ES-I3 (cell line): ENCODE results near the gene ADM.
"Not testable (repeated sequence)": the region's sequence is repeated elsewhere in the genome, so short reads cannot be mapped to it uniquely, and the experiment has no call there.

ENCODE experiments used
- H3K36me3 ChIP-seq: 2 replicates; pipeline ENCODE4 v1.6.1; 2013; ENCODE audit warnings: mild to moderate bottlenecking, low read length, control low read depth, moderate library complexity; ENCODE audit not compliant: insufficient read depth
- H3K4me1 ChIP-seq: 2 replicates; pipeline ENCODE4 v1.6.1; 2013; ENCODE audit warnings: mild to moderate bottlenecking, control low read depth, low read length; ENCODE audit not compliant: insufficient read depth
- H3K9ac ChIP-seq: 2 replicates; pipeline ENCODE4 v1.6.1; 2013; ENCODE audit warnings: low read depth, mild to moderate bottlenecking, low read length, moderate library complexity
- H3K9me3 ChIP-seq: 2 replicates; pipeline ENCODE4 v1.6.1; 2013; ENCODE audit warnings: mild to moderate bottlenecking, low read length, moderate library complexity; ENCODE audit not compliant: control insufficient read depth, insufficient read depth

The ADM gene, protein sequence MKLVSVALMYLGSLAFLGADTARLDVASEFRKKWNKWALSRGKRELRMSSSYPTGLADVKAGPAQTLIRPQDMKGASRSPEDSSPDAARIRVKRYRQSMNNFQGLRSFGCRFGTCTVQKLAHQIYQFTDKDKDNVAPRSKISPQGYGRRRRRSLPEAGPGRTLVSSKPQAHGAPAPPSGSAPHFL

DNA sequence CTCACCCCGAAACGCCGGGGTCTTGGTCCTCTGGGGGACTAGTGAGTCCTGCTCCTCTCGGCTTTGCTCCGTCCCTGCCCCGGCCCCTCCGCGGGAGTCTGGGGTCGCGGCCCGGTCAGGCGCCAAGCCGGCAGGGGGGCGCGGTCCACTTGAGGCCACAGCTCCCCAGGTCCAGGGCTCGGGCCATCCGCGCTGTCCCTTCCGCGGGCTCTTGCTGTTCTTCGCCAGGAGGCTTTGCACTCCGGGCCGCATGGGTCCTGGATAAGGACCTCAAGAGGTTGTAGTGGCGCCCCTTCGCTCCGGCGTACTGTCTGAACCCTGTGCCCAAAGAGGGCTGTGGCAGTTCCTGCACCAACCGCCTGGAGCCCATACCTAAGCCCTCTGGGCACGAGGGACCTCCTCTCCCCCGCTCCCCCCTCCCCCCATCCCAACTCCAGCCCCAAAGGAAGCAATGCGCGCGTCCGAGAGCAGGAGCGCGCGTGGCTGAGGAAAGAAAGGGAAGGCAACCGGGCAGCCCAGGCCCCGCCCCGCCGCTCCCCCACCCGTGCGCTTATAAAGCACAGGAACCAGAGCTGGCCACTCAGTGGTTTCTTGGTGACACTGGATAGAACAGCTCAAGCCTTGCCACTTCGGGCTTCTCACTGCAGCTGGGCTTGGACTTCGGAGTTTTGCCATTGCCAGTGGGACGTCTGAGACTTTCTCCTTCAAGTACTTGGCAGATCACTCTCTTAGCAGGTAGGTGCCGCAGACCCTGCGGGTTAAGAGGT is at the start of gene ADM:
ADM (plus strand) TSS at position 579 of the 767 bp plus-strand sequence. CDS start 628 bp downstream, outside the sequence.
- Histone ChIP-seq H3K9ac (peak within 1 kb of the TSS; percentile 81), H3K36me3 (no peaks in the 10 kb centered on the region), H3K4me1 (peaks cover 15% of the 10 kb centered on the region), H3K9me3 (no peaks in the 10 kb centered on the region)

DNA sequence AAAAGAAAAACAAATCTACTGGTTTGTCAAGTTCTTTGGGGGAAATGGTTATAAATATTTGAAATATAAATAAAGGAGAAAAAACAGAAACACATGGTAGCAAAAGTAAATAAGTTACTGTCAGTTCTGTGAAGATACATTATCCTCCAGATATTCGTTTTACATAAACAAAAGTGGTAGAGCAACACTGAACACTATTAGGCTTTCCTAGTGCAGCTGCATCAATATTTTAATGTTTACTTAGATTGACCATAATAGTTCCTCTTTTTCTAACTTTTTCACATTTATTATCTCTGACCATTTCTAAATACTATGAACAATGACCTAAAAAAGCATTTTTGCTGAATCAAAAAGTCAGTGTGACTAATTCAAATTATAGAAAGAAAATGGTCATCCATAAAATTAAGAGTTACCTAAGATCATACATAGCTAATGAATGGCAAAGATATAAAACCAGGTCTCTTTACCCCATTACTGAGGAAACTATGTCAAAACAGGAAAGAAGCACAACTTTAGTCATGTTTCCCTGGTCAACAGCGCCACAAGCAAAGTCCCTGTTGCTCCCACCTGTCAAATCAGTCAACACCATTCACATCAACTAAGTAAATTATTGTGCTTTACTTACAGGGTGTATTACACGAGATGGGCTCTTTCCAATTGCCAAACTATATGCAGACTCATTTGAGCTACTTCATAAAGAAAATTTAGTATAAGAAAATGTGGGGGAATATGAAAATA is 49.3 kb upstream of the ADM start:
- peaks cover under 1% of the 10 kb centered on the region; the same call in 1 of the 2 replicates for H3K9me3 ChIP-seq
- H3K36me3 ChIP-seq: no peaks in the 10 kb centered on the region
- peaks cover 9% of the 10 kb centered on the region for H3K4me1 ChIP-seq
- no peak overlapping the region for H3K9ac ChIP-seq

DNA sequence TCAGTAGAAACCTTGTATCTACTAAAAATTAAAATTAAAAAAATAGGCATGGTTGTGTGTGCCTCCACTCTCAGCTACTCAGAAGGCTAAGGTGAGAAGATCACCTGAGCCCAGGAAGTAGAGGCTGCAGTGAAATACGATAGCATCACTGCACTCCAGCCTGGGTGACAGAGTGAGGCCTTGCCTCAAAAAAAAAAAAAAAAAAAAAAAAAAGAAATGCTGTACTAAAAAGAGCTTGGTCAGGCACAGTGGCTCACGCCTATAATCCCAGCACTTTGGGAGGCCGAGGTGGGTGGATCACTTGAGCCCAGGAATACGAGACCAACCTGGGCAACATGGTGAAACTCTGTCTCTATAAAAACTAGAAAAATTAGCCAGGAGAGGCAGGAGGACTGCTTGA is 47.4 kb upstream of the ADM start:
- no peaks in the 10 kb centered on the region for H3K9me3 ChIP-seq
- peaks cover 9% of the 10 kb centered on the region for H3K4me1 ChIP-seq
- H3K36me3 ChIP-seq: no peaks in the 10 kb centered on the region
- no peak overlapping the region for H3K9ac ChIP-seq

DNA sequence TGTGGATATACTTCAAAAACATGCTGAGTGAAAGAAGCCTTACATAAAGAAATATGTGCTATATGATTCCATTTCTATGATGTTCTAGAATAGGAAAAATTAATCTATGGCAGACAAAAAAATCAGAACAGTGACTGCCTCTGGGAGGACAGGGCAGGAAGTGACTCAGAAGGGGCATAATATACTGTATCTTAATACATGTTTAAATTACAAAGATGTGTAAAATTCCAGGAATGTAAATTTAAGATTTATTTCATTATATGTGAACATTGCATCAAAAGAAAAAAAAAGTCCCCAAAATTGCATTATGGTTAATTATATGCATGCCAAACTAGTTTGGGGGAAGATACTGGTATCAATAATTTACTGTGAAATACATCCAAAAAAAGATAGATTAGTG is 43.1 kb upstream of the ADM start:
- no peaks in the 10 kb centered on the region for H3K9me3 ChIP-seq

DNA sequence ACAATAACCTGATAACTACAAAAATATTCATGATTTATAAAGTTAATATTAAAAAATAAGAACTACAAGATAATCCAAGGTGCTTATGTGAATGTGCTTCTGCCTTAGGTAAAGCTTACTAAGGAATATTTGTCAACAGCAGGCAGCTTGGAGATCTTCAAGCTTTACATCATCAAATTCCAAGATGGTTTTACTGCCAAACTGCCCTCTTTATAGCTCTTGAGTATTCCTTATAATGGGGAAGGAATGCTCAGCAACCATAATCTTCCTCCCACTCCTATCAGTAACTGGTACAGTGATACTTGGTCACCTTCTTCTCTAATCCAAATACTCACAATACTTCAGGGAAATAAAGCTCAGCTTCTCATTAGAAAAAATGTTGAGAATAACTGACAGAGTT is 40.9 kb upstream of the ADM start:
- Histone ChIP-seq H3K9me3 (no peaks in the 10 kb centered on the region), H3K9ac (no peak overlapping the region), H3K4me1 (no peaks in the 10 kb centered on the region), H3K36me3 (no peaks in the 10 kb centered on the region)

More for the DNA sequence above, 43.1 kb upstream of the ADM start:
- Histone ChIP-seq H3K36me3 (no peaks in the 10 kb centered on the region), H3K9ac (no peak overlapping the region), H3K4me1 (peaks cover 9% of the 10 kb centered on the region)

DNA sequence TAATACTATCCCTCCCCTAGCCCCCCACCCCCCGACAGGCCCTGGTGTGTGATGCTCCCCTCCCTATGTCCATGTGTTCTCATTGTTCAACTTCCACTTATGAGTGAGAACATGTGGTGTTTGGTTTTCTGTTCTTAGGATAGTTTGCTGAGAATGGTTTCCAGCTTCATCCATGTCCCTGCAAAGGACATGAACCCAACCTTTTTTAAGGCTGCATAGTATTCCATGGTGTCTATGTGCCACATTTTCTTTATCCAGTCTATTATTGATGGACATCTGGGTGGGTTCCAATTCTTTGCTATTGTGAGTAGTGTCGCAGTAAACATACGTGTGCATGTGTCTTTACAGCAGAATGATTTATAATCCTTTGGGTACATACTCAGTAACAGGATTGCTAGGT is 40.2 kb upstream of the ADM start:
- not testable (repeated sequence) for H3K4me1 ChIP-seq, H3K9me3 ChIP-seq, H3K9ac ChIP-seq, H3K36me3 ChIP-seq

DNA sequence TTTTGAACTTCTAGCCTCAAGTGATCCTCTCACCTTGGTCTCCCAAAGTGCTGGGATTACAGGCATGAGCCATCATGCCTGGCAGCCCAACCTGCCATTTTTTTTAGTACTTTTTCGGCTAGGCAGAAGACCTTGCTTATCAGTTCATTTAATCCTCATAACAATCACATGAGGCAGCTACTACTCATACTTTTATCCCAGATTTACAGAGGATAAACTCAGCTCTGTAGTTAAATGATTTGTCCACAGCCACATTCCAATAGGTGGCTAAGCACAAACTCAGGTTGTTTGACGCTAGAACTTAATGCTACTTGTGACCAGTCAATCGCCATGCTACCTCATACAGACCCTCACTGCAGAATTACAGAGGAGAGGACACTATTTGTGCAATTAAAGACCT is 38.9 kb upstream of the ADM start:
- Histone ChIP-seq H3K9me3 (no peaks in the 10 kb centered on the region), H3K9ac (no peak overlapping the region), H3K4me1 (no peaks in the 10 kb centered on the region), H3K36me3 (no peaks in the 10 kb centered on the region)

DNA sequence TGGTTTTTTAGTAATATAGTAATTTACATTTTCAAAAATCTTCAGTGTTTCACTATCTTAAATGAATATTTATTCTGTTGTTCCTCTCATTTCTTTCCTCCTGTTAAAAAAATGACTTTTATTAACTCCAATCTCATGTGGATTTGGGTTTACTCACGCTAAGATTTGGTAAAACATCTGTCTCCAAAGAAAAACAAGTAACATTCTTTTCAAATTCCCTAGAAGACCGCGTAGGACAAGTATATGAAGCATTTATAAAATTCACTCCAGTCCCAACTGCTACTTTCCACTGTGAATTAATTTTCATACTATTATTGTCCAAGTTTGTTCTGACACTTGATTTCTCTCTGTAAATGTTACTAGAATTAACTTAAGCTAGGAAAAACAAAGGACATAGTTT is 37.1 kb upstream of the ADM start:
- no peaks in the 10 kb centered on the region for H3K36me3 ChIP-seq
- H3K9me3 ChIP-seq: no peaks in the 10 kb centered on the region
- no peak overlapping the region for H3K9ac ChIP-seq
- no peaks in the 10 kb centered on the region for H3K4me1 ChIP-seq

DNA sequence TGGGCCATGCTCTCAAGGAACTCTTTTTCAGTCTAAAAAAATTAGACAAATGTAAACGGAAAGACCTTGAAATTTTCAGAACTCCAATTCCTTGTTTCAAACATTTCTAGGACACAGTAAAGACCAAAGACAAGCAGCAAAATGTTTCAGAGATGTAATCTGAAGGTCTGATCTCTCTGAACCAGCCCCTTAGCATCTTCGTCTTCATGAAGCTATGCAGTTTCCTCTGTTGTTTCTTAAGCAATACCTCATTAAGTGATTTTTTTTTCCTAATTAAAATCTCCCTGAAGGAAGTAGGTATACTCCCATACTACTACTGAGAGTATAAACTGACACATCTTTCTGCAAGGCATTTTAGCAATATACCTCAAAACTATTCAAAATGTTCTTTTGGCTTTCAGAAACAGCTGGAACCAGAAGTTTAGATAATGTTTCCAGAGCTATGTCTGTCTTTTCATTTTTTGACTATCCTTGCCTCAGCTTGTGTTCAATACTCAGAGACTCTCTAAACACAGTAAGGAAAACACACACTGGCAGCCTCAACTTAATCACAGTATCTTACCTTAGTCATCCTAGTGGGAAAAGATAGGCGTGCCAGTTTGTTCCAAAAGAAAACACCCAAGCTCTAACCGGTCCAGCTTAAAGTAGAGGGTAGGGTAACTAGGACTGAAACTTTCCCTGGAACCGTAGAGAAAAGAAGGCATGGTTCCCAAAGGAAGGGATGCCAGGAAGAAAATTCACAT is 36.0 kb upstream of the ADM start:
- Histone ChIP-seq H3K4me1 (no peaks in the 10 kb centered on the region), H3K36me3 (no peaks in the 10 kb centered on the region), H3K9ac (no peak overlapping the region), H3K9me3 (no peaks in the 10 kb centered on the region)

DNA sequence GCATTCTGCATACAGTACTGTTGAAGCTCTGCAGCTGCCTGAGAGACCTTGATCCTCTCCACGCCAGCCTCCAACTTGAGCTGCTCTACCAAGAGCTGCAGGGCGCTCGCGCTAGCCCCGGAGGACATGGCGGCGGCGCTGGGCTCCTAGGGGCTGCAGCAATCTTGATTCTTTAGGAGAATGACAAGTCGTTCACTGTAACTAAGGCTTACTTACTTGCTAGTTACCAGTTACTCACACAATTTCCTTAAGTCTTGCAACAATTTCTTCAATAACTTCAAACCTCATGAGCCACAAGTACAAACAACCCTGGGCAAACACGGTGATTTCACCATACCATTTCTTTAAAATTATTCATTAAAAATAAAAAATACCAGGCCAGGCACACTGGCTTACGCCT is 32.7 kb upstream of the ADM start:
- no peaks in the 10 kb centered on the region for H3K9me3 ChIP-seq
- H3K9ac ChIP-seq: no peak overlapping the region
- H3K36me3 ChIP-seq: no peaks in the 10 kb centered on the region
- H3K4me1 ChIP-seq: no peaks in the 10 kb centered on the region; the same call in 1 of the 2 replicates

DNA sequence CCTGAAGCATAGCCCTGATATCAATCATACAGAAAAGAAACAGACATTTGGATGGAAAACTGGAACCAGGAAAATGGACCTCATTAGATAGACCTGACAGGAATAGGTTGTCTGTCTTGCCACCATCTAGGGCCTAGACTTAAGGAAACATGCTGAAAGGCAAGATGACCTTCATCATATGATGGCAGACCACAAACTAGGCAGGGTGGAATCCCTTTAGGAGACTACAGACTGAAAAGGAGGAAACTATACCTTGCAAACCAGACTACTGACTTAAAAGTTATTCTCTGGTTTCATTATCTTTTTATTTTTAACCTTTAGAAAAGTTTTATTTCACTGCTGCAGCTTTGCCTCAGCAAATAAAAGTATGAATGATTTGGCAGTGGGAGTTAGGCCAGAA is 31.1 kb upstream of the ADM start:
- Histone ChIP-seq H3K9ac (no peak overlapping the region), H3K4me1 (no peaks in the 10 kb centered on the region; the same call in 1 of the 2 replicates), H3K36me3 (no peaks in the 10 kb centered on the region), H3K9me3 (no peaks in the 10 kb centered on the region)

DNA sequence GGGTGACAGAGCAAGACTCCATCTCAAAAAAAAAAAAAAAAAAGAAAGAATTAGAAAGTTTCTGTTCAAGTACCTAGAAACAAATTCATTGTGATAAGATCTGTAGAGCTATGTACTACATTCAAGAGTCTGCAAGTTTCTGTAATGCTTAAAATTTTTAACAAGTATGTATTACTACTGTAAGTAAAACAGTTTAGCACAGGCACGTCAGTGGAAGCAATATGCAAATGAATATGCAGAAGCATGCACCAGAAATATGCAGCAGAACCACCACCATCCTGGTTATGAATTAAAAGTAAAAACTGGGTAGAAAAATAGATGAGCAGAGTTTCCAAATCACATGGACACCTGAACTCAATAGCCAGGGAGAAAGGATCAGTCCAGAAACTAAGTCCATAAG is 30.1 kb upstream of the ADM start:
- Histone ChIP-seq H3K36me3 (no peaks in the 10 kb centered on the region), H3K4me1 (no peaks in the 10 kb centered on the region; the same call in 1 of the 2 replicates), H3K9me3 (no peaks in the 10 kb centered on the region), H3K9ac (no peak overlapping the region)

DNA sequence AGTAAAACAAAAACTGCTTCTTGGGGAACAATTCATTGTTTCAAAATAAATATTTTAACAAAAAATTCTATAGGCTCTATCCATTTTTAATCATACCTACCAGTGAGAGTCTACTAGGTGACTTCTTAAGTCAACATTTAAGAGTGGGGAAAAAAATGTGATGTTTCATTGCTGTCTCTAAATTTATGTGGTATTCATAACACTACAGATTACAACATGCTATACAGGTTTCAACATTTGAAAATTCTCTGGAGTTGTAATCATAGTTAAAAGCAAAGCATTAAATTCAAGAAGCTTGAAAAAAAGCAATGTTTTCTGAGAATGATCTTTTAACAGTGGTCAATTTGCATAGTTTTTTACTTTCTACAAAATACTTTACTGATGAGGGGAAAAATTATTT is 29.2 kb upstream of the ADM start:
- no peak overlapping the region for H3K9ac ChIP-seq
- no peaks in the 10 kb centered on the region; the same call in 1 of the 2 replicates for H3K4me1 ChIP-seq
- H3K36me3 ChIP-seq: no peaks in the 10 kb centered on the region
- no peaks in the 10 kb centered on the region for H3K9me3 ChIP-seq

DNA sequence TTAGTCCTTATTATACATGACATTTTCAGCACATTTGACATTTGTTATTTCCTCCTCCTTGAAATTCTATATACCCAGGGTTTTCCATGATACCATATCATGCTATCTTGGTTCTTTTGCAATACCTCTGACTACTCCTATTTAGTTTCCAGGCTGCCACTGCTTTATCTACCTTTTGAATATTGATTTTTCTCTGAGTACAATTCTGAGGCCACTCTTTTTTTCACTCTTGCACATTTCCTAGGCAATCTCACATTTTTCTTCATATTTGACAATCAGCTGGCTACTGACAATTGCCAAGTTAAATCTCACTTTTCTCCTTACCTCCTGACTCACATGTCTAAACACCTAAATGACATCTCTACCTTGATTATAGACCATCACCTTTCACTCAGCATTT is 22.8 kb upstream of the ADM start:
- H3K9me3 ChIP-seq: no peaks in the 10 kb centered on the region
- no peaks in the 10 kb centered on the region; the same call in 1 of the 2 replicates for H3K4me1 ChIP-seq
- no peaks in the 10 kb centered on the region for H3K36me3 ChIP-seq
- H3K9ac ChIP-seq: no peak overlapping the region
